ENCODE results near the gene MAPRE3. TPM values are rescaled to one million over a fixed set of nuclear protein-coding genes. Genes with fewer than 3 reads are reported as not detected.

MAPRE3 gene
- total and polyA plus RNA-seq, 7 experiments from 2014 or later: 1.8 to 6.0 (median 3.2) TPM

DNA sequence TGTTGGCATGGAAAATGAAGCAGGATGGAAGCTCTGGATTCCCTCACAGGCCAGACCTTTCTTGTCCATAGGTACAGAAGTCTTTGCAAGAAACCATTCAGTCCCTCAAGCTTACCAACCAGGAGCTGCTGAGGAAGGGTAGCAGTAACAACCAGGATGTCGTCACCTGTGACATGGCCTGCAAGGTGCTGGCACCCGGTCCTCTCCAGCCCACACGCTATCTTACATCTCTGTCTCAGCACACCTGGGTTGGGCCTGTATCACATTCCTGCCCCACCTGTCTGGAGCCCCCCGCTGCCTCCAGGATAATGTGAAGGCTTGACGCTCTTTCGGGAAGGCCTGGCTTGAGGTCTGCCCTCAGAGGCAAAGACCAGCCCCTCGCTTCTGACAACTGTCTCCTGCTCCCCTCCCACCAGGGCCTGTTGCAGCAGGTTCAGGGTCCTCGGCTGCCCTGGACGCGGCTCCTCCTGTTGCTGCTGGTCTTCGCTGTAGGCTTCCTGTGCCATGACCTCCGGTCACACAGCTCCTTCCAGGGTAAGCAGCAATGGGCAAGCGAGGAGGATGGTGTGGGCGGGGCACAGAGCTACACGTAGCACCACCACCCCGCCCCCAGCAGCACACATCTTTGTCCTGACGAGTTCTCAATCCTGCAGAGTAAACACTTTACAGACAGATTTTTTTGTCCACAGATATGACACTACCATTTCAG is 68.3 kb downstream of the MAPRE3 start:
- Histone ChIP-seq H3K27me3 (ENCODE audit: control insufficient read depth in 2 of 2, insufficient read depth in 2 of 2, low read length in 2 of 2) (no peaks in the 10 kb centered on the region), H3K4me1 (ENCODE audit: control insufficient read depth in 2 of 2, insufficient read depth in 2 of 2, low read length in 2 of 2) (peaks cover 7 to 9% of the 10 kb centered on the region in 2 donors), H3K36me3 (ENCODE audit: control insufficient read depth in 2 of 3, insufficient read depth in 3 of 3, low read length in 3 of 3) (peaks cover 10 to 64% (median 23%) of the 10 kb centered on the region in 3 experiments), H3K9me3 (ENCODE audit: control insufficient read depth in 2 of 3, low read length in 3 of 3) (no peaks in the 10 kb centered on the region), H3K4me3 (ENCODE audit: low read length) (no peak overlapping the region), H3K27ac (ENCODE audit: low read depth, low read length) (no peak overlapping the region)
- intact Hi-C loops (cut with micrococcal nuclease): no loop called here
- H3K27ac Mint-ChIP-seq: peak overlapping the region in 3 of 9 donors; percentile 21 to 52 (median 46)
- H3K36me3 Mint-ChIP-seq: peaks cover 5 to 40% (median 9%) of the 10 kb centered on the region in 5 donors
- DNase-seq: no peak
- no peaks in the 10 kb centered on the region for H3K9me3 Mint-ChIP-seq
- H3K4me3 Mint-ChIP-seq: no peak overlapping the region
- H3K4me1 Mint-ChIP-seq: peaks cover 5 to 22% (median 11%) of the 10 kb centered on the region in 7 donors
- ChIA-PET CTCF (interaction anchor here (1.1 kb wide), 1 partner anchor 12 kb away, joined by 4 read pairs; no protein-coding TSS in a partner anchor), POLR2A (interaction anchor here (0.6 to 1.1 kb wide), 2 partner anchors 13 to 35 kb away, joined by 3 to 4 read pairs; no protein-coding TSS in a partner anchor)
- no peaks in the 10 kb centered on the region for H3K27me3 Mint-ChIP-seq
- ATAC-seq: no peak

DNA sequence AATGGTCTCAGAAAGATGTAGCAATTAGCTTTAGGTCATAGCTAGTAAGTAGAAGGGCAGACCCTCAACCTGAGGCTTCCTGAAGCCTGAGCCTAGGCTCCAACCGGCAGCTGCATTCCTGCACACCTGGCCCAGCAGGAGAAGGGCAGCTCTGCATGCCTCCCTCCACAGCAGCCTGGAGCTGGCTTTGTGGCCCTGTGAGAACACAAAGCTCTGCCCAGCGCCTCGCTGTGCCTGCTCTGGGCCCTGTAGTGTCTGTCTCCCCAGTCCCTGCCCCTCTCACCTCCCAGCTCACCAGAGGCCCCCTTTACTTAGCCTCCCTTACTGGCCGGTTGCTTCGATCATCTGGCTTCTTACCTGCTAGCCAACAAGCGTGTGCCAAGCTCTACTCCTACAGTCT is 69.0 kb downstream of the MAPRE3 start:
- Mint-ChIP-seq H3K9me3 (no peaks in the 10 kb centered on the region), H3K27ac (no peak overlapping the region), H3K4me3 (no peak overlapping the region), H3K27me3 (no peaks in the 10 kb centered on the region), H3K36me3 (peaks cover 5 to 40% (median 9%) of the 10 kb centered on the region in 5 donors), H3K4me1 (peaks cover 0 to 16% (median 5%) of the 10 kb centered on the region in 7 donors)
- peaks cover 10 to 64% (median 23%) of the 10 kb centered on the region in 3 experiments for H3K36me3 ChIP-seq (ENCODE audit: control insufficient read depth in 2 of 3, insufficient read depth in 3 of 3, low read length in 3 of 3)
- no peak for ATAC-seq
- H3K27ac ChIP-seq (ENCODE audit: low read depth, low read length): no peak overlapping the region
- intact Hi-C loops (cut with micrococcal nuclease): no loop called here
- ChIA-PET CTCF (interaction anchor here (1.1 kb wide), 1 partner anchor 11 kb away, joined by 4 read pairs; no protein-coding TSS in a partner anchor), POLR2A (interaction anchor here (0.6 kb wide), 1 partner anchor 13 kb away, joined by 3 read pairs; no protein-coding TSS in a partner anchor)
- H3K27me3 ChIP-seq (ENCODE audit: control insufficient read depth in 2 of 2, insufficient read depth in 2 of 2, low read length in 2 of 2): no peaks in the 10 kb centered on the region
- no peak for DNase-seq
- peaks cover under 1 to 3% of the 10 kb centered on the region in 2 donors for H3K4me1 ChIP-seq (ENCODE audit: control insufficient read depth in 2 of 2, insufficient read depth in 2 of 2, low read length in 2 of 2)
- no peaks in the 10 kb centered on the region for H3K9me3 ChIP-seq (ENCODE audit: control insufficient read depth in 2 of 3, low read length in 3 of 3)
- H3K4me3 ChIP-seq (ENCODE audit: low read length): no peak overlapping the region

DNA sequence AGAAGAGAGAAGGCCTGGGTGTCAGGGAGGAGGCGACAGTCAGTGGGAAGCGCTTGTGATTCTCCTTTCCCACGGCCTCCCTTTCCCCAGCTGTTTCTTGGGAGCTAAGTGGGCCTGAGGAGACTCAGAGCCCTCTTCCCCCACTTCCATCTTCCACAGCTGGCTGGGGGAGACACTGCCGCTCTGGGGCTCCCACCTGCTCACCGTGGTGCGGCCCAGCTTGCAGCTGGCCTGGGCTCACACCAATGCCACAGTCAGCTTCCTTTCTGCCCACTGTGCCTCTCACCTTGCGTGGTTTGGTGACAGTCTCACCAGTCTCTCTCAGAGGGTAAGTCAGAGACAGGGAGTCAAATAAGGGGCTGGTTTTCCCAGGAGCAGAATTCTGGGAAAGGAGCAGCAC is 69.4 kb downstream of the MAPRE3 start:
- ATAC-seq: no peak
- CTCF ChIA-PET: interaction anchor here (1.1 kb wide), 1 partner anchor 11 kb away, joined by 4 read pairs; no protein-coding TSS in a partner anchor
- Histone ChIP-seq H3K36me3 (ENCODE audit: control insufficient read depth in 2 of 3, insufficient read depth in 3 of 3, low read length in 3 of 3) (peaks cover 10 to 64% (median 23%) of the 10 kb centered on the region in 3 experiments), H3K4me3 (ENCODE audit: low read length) (no peak overlapping the region), H3K27ac (ENCODE audit: low read depth, low read length) (no peak overlapping the region), H3K9me3 (ENCODE audit: control insufficient read depth in 2 of 3, low read length in 3 of 3) (no peaks in the 10 kb centered on the region), H3K4me1 (ENCODE audit: control insufficient read depth in 2 of 2, insufficient read depth in 2 of 2, low read length in 2 of 2) (peaks cover 0 to 1% of the 10 kb centered on the region in 2 donors), H3K27me3 (ENCODE audit: control insufficient read depth in 2 of 2, insufficient read depth in 2 of 2, low read length in 2 of 2) (no peaks in the 10 kb centered on the region)
- peaks cover 5 to 40% (median 9%) of the 10 kb centered on the region in 5 donors for H3K36me3 Mint-ChIP-seq
- H3K4me3 Mint-ChIP-seq: no peak overlapping the region
- H3K27me3 Mint-ChIP-seq: no peaks in the 10 kb centered on the region
- no peaks in the 10 kb centered on the region for H3K9me3 Mint-ChIP-seq
- POLR2A ChIA-PET: interaction anchor here (0.9 kb wide), 1 partner anchor 32 kb away, joined by 3 read pairs; the partner anchor contains the start of gene OST4
- peaks cover 0 to 12% (median 3%) of the 10 kb centered on the region in 7 donors for H3K4me1 Mint-ChIP-seq
- H3K27ac Mint-ChIP-seq: no peak overlapping the region
- intact Hi-C loops (cut with micrococcal nuclease): no loop called here
- no peak for DNase-seq

GRCh38 chr2:27040282-27040681 is 69.8 kb downstream of the MAPRE3 start:
- H3K36me3 Mint-ChIP-seq: peaks cover 5 to 40% (median 9%) of the 10 kb centered on the region in 5 donors
- H3K4me1 ChIP-seq (ENCODE audit: control insufficient read depth in 2 of 2, insufficient read depth in 2 of 2, low read length in 2 of 2): no peaks in the 10 kb centered on the region
- no peak overlapping the region for H3K27ac ChIP-seq (ENCODE audit: low read depth, low read length)
- H3K4me1 Mint-ChIP-seq: peaks cover 0 to 9% (median 0%) of the 10 kb centered on the region in 7 donors
- H3K27me3 Mint-ChIP-seq: no peaks in the 10 kb centered on the region
- ChIA-PET CTCF (no interaction called here), POLR2A (interaction anchor here (0.9 kb wide), 1 partner anchor 31 kb away, joined by 3 read pairs; the partner anchor contains the start of gene OST4)
- intact Hi-C loops (cut with micrococcal nuclease): no loop called here
- ATAC-seq: no peak
- H3K27me3 ChIP-seq (ENCODE audit: control insufficient read depth in 2 of 2, insufficient read depth in 2 of 2, low read length in 2 of 2): no peaks in the 10 kb centered on the region
- H3K36me3 ChIP-seq (ENCODE audit: control insufficient read depth in 2 of 3, insufficient read depth in 3 of 3, low read length in 3 of 3): peaks cover 10 to 64% (median 23%) of the 10 kb centered on the region in 3 experiments
- H3K9me3 Mint-ChIP-seq: no peaks in the 10 kb centered on the region
- no peak overlapping the region for H3K4me3 Mint-ChIP-seq
- no peak overlapping the region for H3K4me3 ChIP-seq (ENCODE audit: low read length)
- no peak for DNase-seq
- H3K9me3 ChIP-seq (ENCODE audit: control insufficient read depth in 2 of 3, low read length in 3 of 3): no peaks in the 10 kb centered on the region
- no peak overlapping the region for H3K27ac Mint-ChIP-seq

DNA sequence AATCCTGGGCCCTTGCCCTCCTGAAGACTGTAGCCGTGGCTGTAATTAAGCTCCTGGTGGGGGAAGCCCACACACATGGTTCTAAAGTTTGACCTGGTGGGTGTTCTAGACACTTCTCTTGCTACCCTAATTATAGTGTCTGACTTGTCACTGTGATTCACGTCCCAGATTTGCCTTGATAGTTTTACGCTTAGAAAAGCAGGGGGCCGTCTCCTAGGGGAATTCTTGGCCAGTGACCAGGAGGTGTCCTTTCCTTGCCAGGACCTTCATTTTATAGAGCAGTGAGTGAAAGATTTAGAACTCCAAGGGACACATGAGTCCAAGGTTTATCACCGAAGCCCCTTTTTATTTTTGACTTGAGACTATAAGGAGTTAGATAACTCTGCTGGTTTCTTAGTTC is 71.3 kb downstream of the MAPRE3 start:
- Histone ChIP-seq H3K27ac (ENCODE audit: low read depth, low read length) (no peak overlapping the region), H3K4me3 (ENCODE audit: low read length) (no peak overlapping the region), H3K4me1 (ENCODE audit: control insufficient read depth in 2 of 2, insufficient read depth in 2 of 2, low read length in 2 of 2) (no peaks in the 10 kb centered on the region), H3K27me3 (ENCODE audit: control insufficient read depth in 2 of 2, insufficient read depth in 2 of 2, low read length in 2 of 2) (no peaks in the 10 kb centered on the region), H3K9me3 (ENCODE audit: control insufficient read depth in 2 of 3, low read length in 3 of 3) (no peaks in the 10 kb centered on the region), H3K36me3 (ENCODE audit: control insufficient read depth in 2 of 3, insufficient read depth in 3 of 3, low read length in 3 of 3) (peaks cover 7 to 51% (median 21%) of the 10 kb centered on the region in 3 experiments)
- POLR2A ChIA-PET: no interaction called here
- Mint-ChIP-seq H3K4me3 (no peak overlapping the region), H3K9me3 (no peaks in the 10 kb centered on the region), H3K4me1 (peaks cover 0 to 9% (median 0%) of the 10 kb centered on the region in 7 donors), H3K27me3 (no peaks in the 10 kb centered on the region), H3K36me3 (peaks cover 5 to 29% (median 9%) of the 10 kb centered on the region in 5 donors), H3K27ac (peak overlapping the region in 6 of 9 donors; percentile 26 to 83 (median 34))
- DNase-seq (no peak), ATAC-seq (no peak)
- CTCF ChIA-PET: no interaction called here
- intact Hi-C loops (cut with micrococcal nuclease): no loop called here

- no peak for DNase-seq
- Mint-ChIP-seq H3K4me1 (peaks cover 0 to 9% (median 0%) of the 10 kb centered on the region in 7 donors), H3K36me3 (peaks cover 5 to 25% (median 9%) of the 10 kb centered on the region in 5 donors), H3K27me3 (no peaks in the 10 kb centered on the region), H3K4me3 (no peak overlapping the region), H3K27ac (peak overlapping the region in 3 of 9 donors; percentile 26 to 83 (median 40)), H3K9me3 (no peaks in the 10 kb centered on the region)
- intact Hi-C loops (cut with micrococcal nuclease): no loop called here
- CTCF ChIA-PET: no interaction called here
- peak; percentile 46 for ATAC-seq
- Histone ChIP-seq H3K36me3 (ENCODE audit: control insufficient read depth in 2 of 3, insufficient read depth in 3 of 3, low read length in 3 of 3) (peaks cover 3 to 46% (median 16%) of the 10 kb centered on the region in 3 experiments), H3K27ac (ENCODE audit: low read depth, low read length) (no peak overlapping the region), H3K9me3 (ENCODE audit: control insufficient read depth in 2 of 3, low read length in 3 of 3) (no peaks in the 10 kb centered on the region), H3K4me3 (ENCODE audit: low read length) (no peak overlapping the region), H3K27me3 (ENCODE audit: control insufficient read depth in 2 of 2, insufficient read depth in 2 of 2, low read length in 2 of 2) (no peaks in the 10 kb centered on the region), H3K4me1 (ENCODE audit: control insufficient read depth in 2 of 2, insufficient read depth in 2 of 2, low read length in 2 of 2) (no peaks in the 10 kb centered on the region)
- POLR2A ChIA-PET: no interaction called here
These were observed 71.8 kb downstream of the MAPRE3 start for GRCh38 chr2:27042159-27042661.

Data from naive thymus-derived CD4-positive, alpha-beta T cell (primary cell).